Progenitor cell of endocrine pancreas (in vitro differentiated cells): ENCODE measurements around the gene SNAP29. TPM values are rescaled to one million over a fixed set of nuclear protein-coding genes. Genes with fewer than 3 reads are reported as not detected.

Experiments used
- DNase-seq: peaks from one replicate; pipeline ENCODE4 v3.0.0; 2021; ENCODE audit warnings: low spot score; ENCODE audit not compliant: unreplicated experiment
- H3K27ac Mint-ChIP-seq: 2 replicates; pipeline ENCODE4 v1.8.0; 2021; ENCODE audit warnings: mild to moderate bottlenecking, moderate library complexity, mixed read lengths
- H3K27me3 Mint-ChIP-seq: 2 replicates; pipeline ENCODE4 v1.8.0; 2021; ENCODE audit warnings: mixed read lengths
- H3K36me3 Mint-ChIP-seq: 2 replicates; pipeline ENCODE4 v1.8.0; 2022; ENCODE audit warnings: mixed read lengths; ENCODE audit not compliant: insufficient read depth
- H3K4me1 Mint-ChIP-seq: 2 replicates; pipeline ENCODE4 v1.8.0; 2021; ENCODE audit warnings: low read depth, mixed read lengths
- H3K4me3 Mint-ChIP-seq: 2 replicates; pipeline ENCODE4 v1.8.0; 2021; ENCODE audit warnings: low read depth, mild to moderate bottlenecking, moderate library complexity, mixed read lengths
- H3K9me3 Mint-ChIP-seq: 2 replicates; pipeline ENCODE4 v1.8.0; 2021; ENCODE audit warnings: low read depth, mixed read lengths
- total RNA-seq: library from RNA; stranded (reverse); gene quantifications from 2 replicates; pipeline ENCODE4 v1.2.1, GENCODE V29; 2021
- TF ChIP-seq, protein P1 (sequence below): fragments of 200-600 bp; sonication (generic); IDR thresholded peaks from one replicate; pipeline ENCODE4 v1.5.0; 2021; ENCODE audit warnings: antibody characterized with exemption, mild to moderate bottlenecking; ENCODE audit not compliant: unreplicated experiment

SNAP29 gene
- total RNA-seq, 1 donor from 2014 or later = 20.6 TPM

GRCh38 chr22:20813056-20813455, 45.8 kb upstream of the SNAP29 start:
- Mint-ChIP-seq H3K4me3 (no peak overlapping the region), H3K27me3 (no peaks in the 10 kb centered on the region), H3K36me3 (peaks cover 23% of the 10 kb centered on the region), H3K27ac (no peak overlapping the region), H3K4me1 (no peaks in the 10 kb centered on the region), H3K9me3 (no peaks in the 10 kb centered on the region)
- TF ChIP-seq, protein P1, sequence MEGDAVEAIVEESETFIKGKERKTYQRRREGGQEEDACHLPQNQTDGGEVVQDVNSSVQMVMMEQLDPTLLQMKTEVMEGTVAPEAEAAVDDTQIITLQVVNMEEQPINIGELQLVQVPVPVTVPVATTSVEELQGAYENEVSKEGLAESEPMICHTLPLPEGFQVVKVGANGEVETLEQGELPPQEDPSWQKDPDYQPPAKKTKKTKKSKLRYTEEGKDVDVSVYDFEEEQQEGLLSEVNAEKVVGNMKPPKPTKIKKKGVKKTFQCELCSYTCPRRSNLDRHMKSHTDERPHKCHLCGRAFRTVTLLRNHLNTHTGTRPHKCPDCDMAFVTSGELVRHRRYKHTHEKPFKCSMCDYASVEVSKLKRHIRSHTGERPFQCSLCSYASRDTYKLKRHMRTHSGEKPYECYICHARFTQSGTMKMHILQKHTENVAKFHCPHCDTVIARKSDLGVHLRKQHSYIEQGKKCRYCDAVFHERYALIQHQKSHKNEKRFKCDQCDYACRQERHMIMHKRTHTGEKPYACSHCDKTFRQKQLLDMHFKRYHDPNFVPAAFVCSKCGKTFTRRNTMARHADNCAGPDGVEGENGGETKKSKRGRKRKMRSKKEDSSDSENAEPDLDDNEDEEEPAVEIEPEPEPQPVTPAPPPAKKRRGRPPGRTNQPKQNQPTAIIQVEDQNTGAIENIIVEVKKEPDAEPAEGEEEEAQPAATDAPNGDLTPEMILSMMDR = no peak
- no peak for DNase-seq

- DNase-seq = no peak
- TF ChIP-seq, protein P1 = no peak
- Mint-ChIP-seq H3K4me3 (no peak overlapping the region), H3K27ac (no peak overlapping the region), H3K27me3 (no peaks in the 10 kb centered on the region), H3K4me1 (no peaks in the 10 kb centered on the region), H3K9me3 (no peaks in the 10 kb centered on the region), H3K36me3 (peaks cover 22% of the 10 kb centered on the region)
Observed at GRCh38 chr22:20814221-20814808, 44.5 kb upstream of the SNAP29 start.

- no peaks in the 10 kb centered on the region for H3K9me3 Mint-ChIP-seq
- peaks cover 22% of the 10 kb centered on the region for H3K36me3 Mint-ChIP-seq
- H3K27me3 Mint-ChIP-seq = no peaks in the 10 kb centered on the region
- TF ChIP-seq, protein P1 = no peak
- DNase-seq = no peak
- no peaks in the 10 kb centered on the region for H3K4me1 Mint-ChIP-seq
- H3K4me3 Mint-ChIP-seq = no peak overlapping the region
- no peak overlapping the region for H3K27ac Mint-ChIP-seq
Observed at GRCh38 chr22:20815477-20816050, 43.2 kb upstream of the SNAP29 start.

GRCh38 chr22:20816559-20816958, 42.2 kb upstream of the SNAP29 start:
- TF ChIP-seq, protein P1 = no peak
- DNase-seq = no peak
- Mint-ChIP-seq H3K4me3 (no peak overlapping the region), H3K27ac (no peak overlapping the region), H3K27me3 (no peaks in the 10 kb centered on the region), H3K36me3 (peaks cover 17% of the 10 kb centered on the region), H3K4me1 (no peaks in the 10 kb centered on the region), H3K9me3 (no peaks in the 10 kb centered on the region)

DNA sequence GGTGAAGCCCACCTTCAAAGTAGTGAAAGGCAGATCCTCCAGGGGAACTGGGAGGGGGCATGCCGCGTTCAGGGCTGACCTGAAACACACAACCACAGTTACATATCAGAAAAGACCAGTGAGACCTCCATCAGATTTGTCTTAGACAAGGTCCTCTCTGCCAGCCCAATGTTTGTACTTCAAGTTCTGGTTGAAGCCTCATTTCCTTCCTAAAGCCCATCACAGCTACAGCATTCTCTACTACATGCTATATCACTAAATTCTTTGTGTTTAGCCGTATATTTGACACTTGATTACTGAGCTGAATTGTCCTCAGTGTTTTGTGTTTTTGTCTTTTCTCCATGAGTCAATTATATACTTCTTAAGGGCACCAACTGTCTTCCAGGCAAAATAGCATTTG, 40.3 kb upstream of the SNAP29 start:
- DNase-seq = no peak
- Mint-ChIP-seq H3K36me3 (peaks cover 13% of the 10 kb centered on the region), H3K27ac (no peak overlapping the region), H3K9me3 (no peaks in the 10 kb centered on the region), H3K4me3 (no peak overlapping the region), H3K27me3 (no peaks in the 10 kb centered on the region), H3K4me1 (no peaks in the 10 kb centered on the region)
- TF ChIP-seq, protein P1 = no peak
